Activated T-helper 1 cell treated with anti-CD3 and anti-CD28 coated beads, Interleukin-12 subunit alpha, Interleukin-12 subunit beta, Interleukin-2, Interleukin-4 antibody, amounts not matched to agents 30 ng/mL and 10 ng/mL and 1 ng/mL, durations not matched to agents 14 hours and 24 hours and 36 hours (primary cell): ENCODE results near the gene ZHX3. TPM values are rescaled to one million over a fixed set of nuclear protein-coding genes. Genes with fewer than 3 reads are reported as not detected.

Experiments used
- DNase-seq: peaks from one replicate; pipeline ENCODE4 v3.0.0; 2021; ENCODE audit warnings: low spot score
- H3K27ac Mint-ChIP-seq: one replicate; pipeline ENCODE4 v1.8.0; 2021; ENCODE audit warnings: mild to moderate bottlenecking, mixed read lengths
- H3K27me3 Mint-ChIP-seq: one replicate; pipeline ENCODE4 v1.8.0; 2022; ENCODE audit warnings: mild to moderate bottlenecking, moderate library complexity, mixed read lengths; ENCODE audit not compliant: insufficient read depth
- H3K36me3 Mint-ChIP-seq: one replicate; pipeline ENCODE4 v1.8.0; 2021; ENCODE audit warnings: low read depth, mixed read lengths
- H3K4me1 Mint-ChIP-seq: one replicate; pipeline ENCODE4 v1.8.0; 2021; ENCODE audit warnings: low read depth, mixed read lengths
- H3K4me3 Mint-ChIP-seq: one replicate; pipeline ENCODE4 v1.8.0; 2021; ENCODE audit warnings: mild to moderate bottlenecking, moderate library complexity, mixed read lengths
- H3K9me3 Mint-ChIP-seq: one replicate; pipeline ENCODE4 v1.8.0; 2021; ENCODE audit warnings: mixed read lengths
- intact Hi-C: fragments of 100-400 bp; cut with micrococcal nuclease; formaldehyde crosslinking; loops from one replicate; pipeline ENCODE4 v1.15.1; 2024
- total RNA-seq: library from RNA; stranded (reverse); gene quantifications from 2 replicates; pipeline ENCODE4 v1.2.3, GENCODE V29; 2022

Gene ZHX3
- total RNA-seq, 1 donor from 2014 or later, result 9.5 TPM

DNA sequence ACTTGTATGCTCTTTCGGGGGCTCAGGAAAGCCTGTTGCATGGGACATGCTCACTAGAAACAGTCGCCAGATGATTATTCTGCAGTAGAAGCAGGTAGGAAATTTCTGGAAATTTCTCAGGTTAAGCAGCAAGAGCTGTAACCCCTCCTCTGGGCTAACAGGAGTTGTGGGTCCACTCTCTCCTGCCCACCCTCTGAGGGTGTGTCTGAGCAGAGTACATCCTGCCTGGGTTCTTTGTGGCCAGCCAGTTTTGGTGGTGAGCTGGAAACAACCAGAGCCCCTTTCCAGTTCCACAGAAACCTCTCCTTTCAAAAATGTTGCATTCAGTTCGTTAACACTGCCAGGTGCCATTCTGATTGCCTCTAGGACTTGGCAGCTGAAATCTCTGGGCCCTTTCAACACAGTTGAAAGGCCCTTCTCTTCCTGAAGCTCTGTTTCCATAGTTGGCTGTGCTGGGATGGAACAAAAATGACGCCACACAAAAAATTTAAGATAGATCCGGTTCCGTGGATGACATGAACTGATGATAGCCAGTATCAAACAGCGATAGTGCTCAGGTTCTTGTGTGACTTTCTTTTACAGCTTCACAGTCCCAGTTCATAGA lies 141.7 kb downstream of the ZHX3 start:
- no peak overlapping the region for H3K27ac Mint-ChIP-seq
- no peaks in the 10 kb centered on the region for H3K27me3 Mint-ChIP-seq
- peaks cover 7% of the 10 kb centered on the region for H3K4me1 Mint-ChIP-seq
- peaks cover 44% of the 10 kb centered on the region for H3K36me3 Mint-ChIP-seq
- intact Hi-C loops, result no loop called here
- H3K4me3 Mint-ChIP-seq, result no peak overlapping the region
- DNase-seq, result no peak
- H3K9me3 Mint-ChIP-seq, result no peaks in the 10 kb centered on the region

- no peak for DNase-seq
- intact Hi-C loops, result no loop called here
- Mint-ChIP-seq H3K27me3 (no peaks in the 10 kb centered on the region), H3K27ac (no peak overlapping the region), H3K9me3 (no peaks in the 10 kb centered on the region), H3K4me1 (peaks cover 7% of the 10 kb centered on the region), H3K36me3 (peaks cover 50% of the 10 kb centered on the region), H3K4me3 (no peak overlapping the region)
Observed at GRCh38 chr20:41175201-41175651, 142.3 kb downstream of the ZHX3 start.

GRCh38 chr20:41174782-41175181 lies 142.7 kb downstream of the ZHX3 start:
- Mint-ChIP-seq H3K9me3 (no peaks in the 10 kb centered on the region), H3K27me3 (no peaks in the 10 kb centered on the region), H3K36me3 (peaks cover 53% of the 10 kb centered on the region), H3K4me3 (no peak overlapping the region), H3K4me1 (peaks cover 7% of the 10 kb centered on the region), H3K27ac (no peak overlapping the region)
- intact Hi-C loops, result loop anchor here (5.0 kb wide), 1 partner anchor 37 kb away; the partner anchor contains the start of gene PLCG1
- no peak for DNase-seq

GRCh38 chr20:41174373-41174772 lies 143.2 kb downstream of the ZHX3 start:
- Mint-ChIP-seq H3K36me3 (peaks cover 56% of the 10 kb centered on the region), H3K9me3 (no peaks in the 10 kb centered on the region), H3K4me3 (no peak overlapping the region), H3K27ac (no peak overlapping the region), H3K27me3 (no peaks in the 10 kb centered on the region), H3K4me1 (peaks cover 7% of the 10 kb centered on the region)
- intact Hi-C loops, result loop anchor here (5.0 kb wide), 1 partner anchor 37 kb away; the partner anchor contains the start of gene PLCG1
- DNase-seq, result no peak

GRCh38 chr20:41173791-41174341 lies 143.7 kb downstream of the ZHX3 start:
- Mint-ChIP-seq H3K4me3 (no peak overlapping the region), H3K36me3 (peaks cover 61% of the 10 kb centered on the region), H3K27ac (no peak overlapping the region), H3K9me3 (no peaks in the 10 kb centered on the region), H3K27me3 (no peaks in the 10 kb centered on the region), H3K4me1 (peaks cover 7% of the 10 kb centered on the region)
- intact Hi-C loops, result loop anchor here (1.0 to 5.0 kb wide), 3 partner anchors 37 to 166 kb away; partner anchors contain the start of genes LPIN3 and PLCG1
- no peak for DNase-seq

DNA sequence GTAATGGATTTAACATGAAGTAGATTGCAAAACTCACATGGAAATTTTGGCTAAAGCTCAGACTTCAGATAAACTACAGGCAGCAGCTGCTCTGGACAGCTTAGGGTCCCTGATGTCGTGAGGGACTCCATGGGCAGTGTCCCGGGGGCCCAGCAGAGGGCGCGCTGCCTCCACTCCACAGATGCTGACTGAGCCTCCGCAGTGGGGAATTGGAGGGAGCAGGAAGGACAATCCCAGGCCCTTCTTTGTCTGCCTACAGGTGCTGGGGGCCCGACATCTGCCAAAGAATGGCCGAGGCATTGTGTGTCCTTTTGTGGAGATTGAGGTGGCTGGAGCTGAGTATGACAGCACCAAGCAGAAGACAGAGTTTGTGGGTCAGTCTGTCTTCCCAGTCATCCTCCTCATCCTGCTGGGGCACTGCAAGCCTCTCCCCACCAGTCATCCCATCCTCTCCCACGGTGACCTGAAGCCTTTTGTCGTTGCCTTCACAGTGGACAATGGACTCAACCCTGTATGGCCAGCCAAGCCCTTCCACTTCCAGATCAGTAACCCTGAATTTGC lies 144.3 kb downstream of the ZHX3 start:
- peak; percentile 35 for DNase-seq
- intact Hi-C loops, result loop anchor here (1.0 to 5.0 kb wide), 3 partner anchors 36 to 167 kb away; partner anchors contain the start of genes LPIN3 and PLCG1
- H3K4me3 Mint-ChIP-seq, result no peak overlapping the region
- H3K27me3 Mint-ChIP-seq, result no peaks in the 10 kb centered on the region
- no peak overlapping the region for H3K27ac Mint-ChIP-seq
- H3K9me3 Mint-ChIP-seq, result no peaks in the 10 kb centered on the region
- peaks cover 7% of the 10 kb centered on the region for H3K4me1 Mint-ChIP-seq
- H3K36me3 Mint-ChIP-seq, result peaks cover 64% of the 10 kb centered on the region

DNA sequence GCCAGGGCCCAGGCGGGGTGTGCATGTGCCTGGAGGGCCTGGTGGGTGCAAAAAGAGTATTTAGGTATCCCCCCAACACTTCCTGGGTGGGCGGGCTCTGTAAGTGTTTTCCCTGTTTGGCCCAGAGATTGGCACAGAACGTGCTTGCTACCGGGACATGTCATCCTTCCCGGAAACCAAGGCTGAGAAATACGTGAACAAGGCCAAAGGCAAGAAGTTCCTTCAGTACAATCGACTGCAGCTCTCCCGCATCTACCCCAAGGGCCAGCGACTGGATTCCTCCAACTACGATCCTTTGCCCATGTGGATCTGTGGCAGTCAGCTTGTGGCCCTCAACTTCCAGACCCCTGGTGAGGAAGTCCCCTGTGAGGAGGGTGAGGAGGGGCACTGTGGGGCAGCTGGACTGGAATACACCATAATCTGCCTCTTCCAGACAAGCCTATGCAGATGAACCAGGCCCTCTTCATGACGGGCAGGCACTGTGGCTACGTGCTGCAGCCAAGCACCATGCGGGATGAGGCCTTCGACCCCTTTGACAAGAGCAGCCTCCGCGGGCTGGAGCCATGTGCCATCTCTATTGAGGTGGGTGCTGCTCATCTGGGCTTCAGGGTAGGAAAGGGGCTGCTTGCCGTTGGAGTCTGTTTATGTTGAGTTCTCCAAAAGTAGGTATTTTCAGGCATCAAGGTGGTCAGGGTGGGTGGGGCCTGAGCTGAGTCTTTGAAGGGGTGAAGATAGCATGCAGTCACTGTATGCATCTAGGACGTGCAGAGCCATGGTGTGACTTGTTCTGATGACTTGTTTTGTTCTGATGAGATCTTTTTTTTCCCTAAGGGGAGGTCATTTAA lies 145.0 kb downstream of the ZHX3 start:
- Mint-ChIP-seq H3K36me3 (peaks cover 64% of the 10 kb centered on the region), H3K27me3 (no peaks in the 10 kb centered on the region), H3K9me3 (no peaks in the 10 kb centered on the region), H3K4me3 (no peak overlapping the region), H3K27ac (peak overlapping the region; percentile 71), H3K4me1 (peaks cover 13% of the 10 kb centered on the region)
- no peak for DNase-seq
- intact Hi-C loops, result loop anchor here (1.0 to 5.0 kb wide), 3 partner anchors 35 to 168 kb away; partner anchors contain the start of genes LPIN3 and PLCG1

DNA sequence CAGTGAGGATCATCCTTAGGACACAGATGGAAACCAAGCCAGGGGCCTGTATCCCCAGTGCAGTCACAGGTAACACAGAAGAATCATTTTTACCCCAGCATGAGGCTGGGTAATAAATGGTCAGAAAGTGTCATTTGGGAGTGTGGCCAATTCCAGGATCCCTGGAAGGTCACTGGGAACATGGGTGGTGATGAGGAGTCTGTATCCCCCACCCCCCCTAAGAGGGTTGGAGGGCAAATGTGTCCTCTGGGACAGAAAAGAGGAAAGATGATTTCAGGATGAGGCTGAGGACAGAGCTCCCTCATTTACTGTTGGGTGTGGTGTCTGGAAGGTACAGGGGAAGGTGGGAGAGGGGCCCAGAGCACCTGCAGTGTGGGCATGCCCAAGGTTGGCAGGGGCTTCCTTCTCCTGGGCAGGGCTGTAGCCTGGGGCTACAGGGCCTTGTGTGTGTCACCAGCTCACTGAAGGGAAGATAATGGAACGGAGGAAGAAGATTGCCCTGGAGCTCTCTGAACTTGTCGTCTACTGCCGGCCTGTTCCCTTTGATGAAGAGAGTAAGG lies 145.7 kb downstream of the ZHX3 start:
- no peak overlapping the region for H3K4me3 Mint-ChIP-seq
- DNase-seq, result no peak
- H3K27me3 Mint-ChIP-seq, result no peaks in the 10 kb centered on the region
- peak overlapping the region; percentile 71 for H3K27ac Mint-ChIP-seq
- H3K36me3 Mint-ChIP-seq, result peaks cover 70% of the 10 kb centered on the region
- intact Hi-C loops, result loop anchor here (5.0 kb wide), 1 partner anchor 35 kb away; the partner anchor contains the start of gene PLCG1
- peaks cover 20% of the 10 kb centered on the region for H3K4me1 Mint-ChIP-seq
- no peaks in the 10 kb centered on the region for H3K9me3 Mint-ChIP-seq

DNA sequence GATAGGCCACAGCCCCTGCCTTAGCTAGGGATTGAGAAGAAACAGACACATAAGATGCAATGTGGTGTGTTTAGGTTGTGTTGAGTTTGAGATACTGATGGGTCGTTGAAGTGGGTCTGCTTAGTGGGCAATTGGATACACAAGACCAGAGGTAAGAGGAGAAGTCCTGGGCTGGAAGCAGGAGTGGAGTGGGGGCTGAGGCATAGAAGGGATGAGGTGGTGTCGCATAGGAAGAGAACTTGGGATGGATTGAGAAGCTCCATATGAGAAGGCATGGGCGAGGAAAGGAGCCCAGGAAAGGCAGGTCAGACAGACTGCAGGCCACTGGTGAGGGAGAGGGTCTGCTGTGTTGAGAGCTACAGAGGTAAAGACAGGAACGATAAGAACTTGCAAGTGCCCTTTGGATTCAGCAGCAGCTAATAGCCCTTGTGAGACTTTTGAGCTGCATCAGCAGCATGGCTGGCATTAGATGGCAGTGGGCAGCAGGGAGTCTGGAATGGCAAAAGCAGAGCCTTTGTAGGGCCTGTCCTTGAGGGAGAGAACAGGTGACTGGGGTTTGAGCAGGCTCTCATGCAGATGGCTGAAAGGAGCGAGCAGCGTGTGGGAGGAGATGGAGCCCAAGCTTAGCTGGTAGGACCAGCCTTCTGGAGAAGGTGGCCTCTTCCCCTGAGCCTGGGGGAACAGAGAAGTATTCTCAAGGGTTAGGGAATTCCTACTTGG lies 147.0 kb downstream of the ZHX3 start:
- peaks cover 73% of the 10 kb centered on the region for H3K36me3 Mint-ChIP-seq
- DNase-seq, result no peak
- H3K4me3 Mint-ChIP-seq, result no peak overlapping the region
- intact Hi-C loops, result loop anchor here (5.0 kb wide), 1 partner anchor 33 kb away; the partner anchor contains the start of gene PLCG1
- H3K4me1 Mint-ChIP-seq, result peaks cover 26% of the 10 kb centered on the region
- H3K27ac Mint-ChIP-seq, result peak overlapping the region; percentile 44
- H3K27me3 Mint-ChIP-seq, result no peaks in the 10 kb centered on the region
- no peaks in the 10 kb centered on the region for H3K9me3 Mint-ChIP-seq

DNA sequence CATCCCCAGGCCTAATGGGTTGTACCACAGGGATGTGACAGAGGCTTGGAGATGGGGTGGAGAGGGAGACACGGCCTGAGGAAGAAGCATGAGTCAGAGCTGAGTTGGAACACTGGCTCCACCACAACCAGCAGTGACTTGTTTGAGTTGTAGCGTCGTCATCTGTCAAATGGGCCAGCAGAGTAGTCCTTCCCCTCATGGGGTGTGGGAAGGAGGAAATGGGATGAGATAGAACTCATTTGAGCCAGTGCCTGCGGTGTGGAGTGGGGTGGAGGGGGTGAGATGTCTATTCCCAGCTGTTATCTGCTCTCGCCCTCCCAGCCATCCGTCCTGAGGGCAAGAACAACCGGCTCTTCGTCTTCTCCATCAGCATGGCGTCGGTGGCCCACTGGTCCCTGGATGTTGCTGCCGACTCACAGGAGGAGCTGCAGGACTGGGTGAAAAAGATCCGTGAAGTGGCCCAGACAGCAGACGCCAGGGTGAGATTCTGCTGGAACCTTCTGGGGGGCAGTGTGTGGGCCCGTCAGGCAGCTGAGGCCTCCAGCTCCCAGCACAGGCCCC lies 147.7 kb downstream of the ZHX3 start:
- H3K36me3 Mint-ChIP-seq, result peaks cover 75% of the 10 kb centered on the region
- intact Hi-C loops, result loop anchor here (5.0 kb wide), 1 partner anchor 33 kb away; the partner anchor contains the start of gene PLCG1

GRCh38 chr20:41169162-41169690 lies 148.3 kb downstream of the ZHX3 start:
- no peak overlapping the region for H3K4me3 Mint-ChIP-seq
- H3K27me3 Mint-ChIP-seq, result no peaks in the 10 kb centered on the region
- H3K4me1 Mint-ChIP-seq, result peaks cover 26% of the 10 kb centered on the region
- intact Hi-C loops, result no loop called here
- DNase-seq, result no peak
- peak overlapping the region; percentile 44 for H3K27ac Mint-ChIP-seq
- no peaks in the 10 kb centered on the region for H3K9me3 Mint-ChIP-seq
- peaks cover 72% of the 10 kb centered on the region for H3K36me3 Mint-ChIP-seq

More for the DNA sequence above, 147.7 kb downstream of the ZHX3 start:
- DNase-seq, result no peak
- Mint-ChIP-seq H3K4me1 (peaks cover 26% of the 10 kb centered on the region), H3K27me3 (no peaks in the 10 kb centered on the region), H3K27ac (peak overlapping the region; percentile 44), H3K4me3 (no peak overlapping the region), H3K9me3 (no peaks in the 10 kb centered on the region)
